GM12878 (cell line): ENCODE data around the gene FANK1. TPM values are rescaled to one million over a fixed set of nuclear protein-coding genes. Genes with fewer than 3 reads are reported as not detected.

ENCODE experiments used
- ATAC-seq: fragments of 200-7000 bp; cut with Tn5 transposase; 3 replicates; pipeline ENCODE4 v1.9.1; 2020; ENCODE audit warnings: mild to moderate bottlenecking, moderate library complexity
- BruUV-seq: library from RNA; stranded (reverse); fragments of 400-500 nt; replicated peaks from 2 replicates; lab custom pipeline; 2021; lab: Mats Ljungman, UMichigan
- CTCF ChIA-PET: fragments of 300-600 bp; sonication (Branson Sonifier 250); formaldehyde crosslinking; extraction: SDS; loops from one replicate; lab custom pipeline; 2021; ENCODE audit warnings: inconsistent platforms; lab: Yijun Ruan, JAX
- POLR2A ChIA-PET: fragments of 350-600 bp; formaldehyde crosslinking; extraction: SDS; loops from one replicate; lab custom pipeline; 2021; ENCODE audit warnings: inconsistent platforms; lab: Charles Lee
- RAD21 ChIA-PET: fragments of 300-600 bp; sonication (Branson Sonifier 250); formaldehyde crosslinking; loops from one replicate; lab custom pipeline; 2023; ENCODE audit warnings: antibody characterized with exemption; ENCODE audit not compliant: unreplicated experiment; lab: Charles Lee
- SMC1A ChIA-PET: fragments of 300-600 bp; sonication (Branson Sonifier 250); formaldehyde crosslinking; loops from one replicate; lab custom pipeline; 2023; ENCODE audit not compliant: unreplicated experiment, uncharacterized antibody; lab: Charles Lee
- DNase-seq: peaks from one replicate; pipeline ENCODE4 v3.0.0-alpha.2; 2011; ENCODE audit warnings: low read depth, low spot score
- FAIRE-seq: peaks from 3 replicates; lab custom pipeline; 2011; peaks lifted over from hg19 to GRCh38; lab: Jason Lieb, UNC
- H2AFZ ChIP-seq: 2 replicates; pipeline ENCODE4 v1.6.0; 2011; ENCODE audit warnings: low read depth, low read length, control low read depth; ENCODE audit not compliant: control insufficient read depth
- H3K27ac ChIP-seq: 2 replicates; pipeline ENCODE4 v1.5.1; 2011; ENCODE audit warnings: control low read depth; ENCODE audit not compliant: control insufficient read depth, insufficient read depth
- H3K27me3 ChIP-seq, 2 experiments: replicated peaks in 1 of 2; 2 replicates each; pipeline versions ENCODE4 v1.6.0 to v1.6.1; 2011; ENCODE audit warnings: low read length in 1 of 2; ENCODE audit not compliant: control insufficient read depth in 2 of 2, insufficient read depth in 2 of 2
- H3K36me3 ChIP-seq, 2 experiments: 2 replicates each; pipeline ENCODE4 v1.5.1; 2011; ENCODE audit warnings: low read length in 1 of 2; ENCODE audit not compliant: control insufficient read depth in 2 of 2, insufficient read depth in 2 of 2
- H3K4me1 ChIP-seq: 2 replicates; pipeline ENCODE4 v1.6.1; 2011; ENCODE audit warnings: mild to moderate bottlenecking, low read length, moderate library complexity, mixed read lengths; ENCODE audit not compliant: control insufficient read depth, insufficient read depth
- H3K4me2 ChIP-seq: 2 replicates; pipeline ENCODE4 v1.6.0; 2011; ENCODE audit warnings: control low read depth; ENCODE audit not compliant: control insufficient read depth, insufficient read depth
- H3K4me3 ChIP-seq: fragments of 200-600 bp; sonication (generic); 2 replicates; pipeline ENCODE4 v1.5.1; 2016
- H3K79me2 ChIP-seq: 2 replicates; pipeline ENCODE4 v1.6.0; 2011; ENCODE audit warnings: low read length; ENCODE audit not compliant: control insufficient read depth, insufficient read depth
- H3K9ac ChIP-seq: 2 replicates; pipeline ENCODE4 v1.8.0; 2011; ENCODE audit warnings: low read length, control low read depth, mixed read lengths; ENCODE audit not compliant: control insufficient read depth, insufficient read depth
- H3K9me3 ChIP-seq: replicated peaks from 3 replicates; pipeline ENCODE4 v1.5.1; 2011; ENCODE audit warnings: mild to moderate bottlenecking, low read length; ENCODE audit not compliant: control insufficient read depth, insufficient read depth
- H4K20me1 ChIP-seq: 2 replicates; pipeline ENCODE4 v1.6.0; 2011; ENCODE audit not compliant: control insufficient read depth, insufficient read depth
- ELK1 ChIP-seq: IDR thresholded peaks from 2 replicates; pipeline ENCODE4 v1.6.1; 2012; ENCODE audit warnings: low read depth, low read length, improper control_type of control experiment
- GATAD2B ChIP-seq: fragments of 450-650 bp; conservative IDR thresholded peaks from 2 replicates; pipeline ENCODE4 v1.6.1; 2017; ENCODE audit warnings: low read depth, mild to moderate bottlenecking, moderate library complexity
- RB1 ChIP-seq: fragments of 450-650 bp; formaldehyde crosslinking; IDR thresholded peaks from 2 replicates; pipeline ENCODE4 v1.6.1; 2017; ENCODE audit warnings: mild to moderate bottlenecking, borderline replicate concordance
- RCOR1 ChIP-seq: conservative IDR thresholded peaks from 2 replicates; pipeline ENCODE4 v1.6.1; 2012; ENCODE audit warnings: low read depth, low read length, improper control_type of control experiment
- RELB ChIP-seq: fragments of 450-650 bp; IDR thresholded peaks from 2 replicates; pipeline ENCODE4 v1.6.1; 2017; ENCODE audit warnings: low read depth, mild to moderate bottlenecking, moderate library complexity
- RUNX3 ChIP-seq: IDR thresholded peaks from 2 replicates; pipeline ENCODE4 v1.6.1; 2012; ENCODE audit warnings: low read length, inconsistent platforms
- ZNF622 ChIP-seq: fragments of 450-650 bp; IDR thresholded peaks from 2 replicates; pipeline ENCODE4 v1.6.1; 2017; ENCODE audit warnings: mild to moderate bottlenecking, inconsistent platforms
- WGBS: methylation state at CpG from one replicate; pipeline ENCODE4 v1.1.6; 2016; ENCODE audit warnings: low lambda C conversion rate; ENCODE audit not compliant: insufficient replicate concordance, insufficient coverage; ENCODE audit errors: missing lambda C conversion rate; 5-methylcytosine and 5-hydroxymethylcytosine counted together
- in situ Hi-C: fragments of 300-500 bp; cut with MboI; formaldehyde crosslinking; loops from 9 replicates; pipeline ENCODE4 v1.14.3; 2018; ENCODE audit warnings: mixed read lengths
- intact Hi-C: fragments of 100-400 bp; cut with micrococcal nuclease; formaldehyde crosslinking; loops from one replicate; pipeline ENCODE4 v1.14.2; 2022; ENCODE audit not compliant: unreplicated experiment
- polyA plus RNA-seq, 11 experiments: library from polyadenylated mRNA; depleted of rRNA in 4 of 11; unstranded in 6 of 11; stranded (reverse) in 5 of 11; fragments of >200 nt; fragmentation: Nextera tagmentation in 4 of 11; fragmentation: Illumina TruSeq in 1 of 11; extraction: Ambion mirVana in 4 of 11; extraction: Trizol in 1 of 11; gene quantifications; 1 replicate in 1 of 11; 2 replicates in 10 of 11; pipeline versions ENCODE4 v1.2.1 to v1.2.3, GENCODE V29; 2011 to 2016; ENCODE audit warnings: inconsistent platforms in 2 of 11, missing spikeins in 2 of 11, low read depth in 1 of 11
- total RNA-seq, 4 experiments: library from RNA; depleted of rRNA in 3 of 4; stranded (reverse); fragments of >200 nt in 3 of 4; fragmentation: Illumina TruSeq in 1 of 4; extraction: Trizol in 1 of 4; gene quantifications; 2 replicates each; pipeline versions ENCODE4 v1.2.1 to v1.2.3, GENCODE V29; 2013 to 2021
- TF ChIP-seq, protein P1 (sequence below): IDR thresholded peaks from 2 replicates; pipeline ENCODE4 v1.6.1; 2012; ENCODE audit warnings: low read depth, low read length, improper control_type of control experiment
- TF ChIP-seq, protein P2 (sequence below): IDR thresholded peaks from 2 replicates; pipeline ENCODE4 v1.6.1; 2012; ENCODE audit warnings: low read depth, low read length, improper control_type of control experiment
- TF ChIP-seq, protein P3 (sequence below): IDR thresholded peaks from 2 replicates; pipeline ENCODE4 v1.6.1; 2011; ENCODE audit warnings: mild to moderate bottlenecking, low read depth, low read length, moderate library complexity; ENCODE audit not compliant: insufficient replicate concordance
- TF ChIP-seq, protein P4 (sequence below): fragments of 450-650 bp; IDR thresholded peaks from 2 replicates; pipeline ENCODE4 v1.6.1; 2017; ENCODE audit warnings: mild to moderate bottlenecking

Gene FANK1
- total and polyA plus RNA-seq, 10 of the 15 experiments (the other 5 are each of a cell fraction or from before 2014, with no cell fraction given) = 0.07 to 0.16 (median 0.13) TPM; not detected in 6

- TF ChIP-seq, protein P1, sequence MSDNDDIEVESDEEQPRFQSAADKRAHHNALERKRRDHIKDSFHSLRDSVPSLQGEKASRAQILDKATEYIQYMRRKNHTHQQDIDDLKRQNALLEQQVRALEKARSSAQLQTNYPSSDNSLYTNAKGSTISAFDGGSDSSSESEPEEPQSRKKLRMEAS = no peak
- TF ChIP-seq, protein P2, sequence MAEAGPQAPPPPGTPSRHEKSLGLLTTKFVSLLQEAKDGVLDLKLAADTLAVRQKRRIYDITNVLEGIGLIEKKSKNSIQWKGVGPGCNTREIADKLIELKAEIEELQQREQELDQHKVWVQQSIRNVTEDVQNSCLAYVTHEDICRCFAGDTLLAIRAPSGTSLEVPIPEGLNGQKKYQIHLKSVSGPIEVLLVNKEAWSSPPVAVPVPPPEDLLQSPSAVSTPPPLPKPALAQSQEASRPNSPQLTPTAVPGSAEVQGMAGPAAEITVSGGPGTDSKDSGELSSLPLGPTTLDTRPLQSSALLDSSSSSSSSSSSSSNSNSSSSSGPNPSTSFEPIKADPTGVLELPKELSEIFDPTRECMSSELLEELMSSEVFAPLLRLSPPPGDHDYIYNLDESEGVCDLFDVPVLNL = no peak
These were observed 105.2 kb downstream of the FANK1 start (continued) for GRCh38 chr10:126001576-126001975.

DNA sequence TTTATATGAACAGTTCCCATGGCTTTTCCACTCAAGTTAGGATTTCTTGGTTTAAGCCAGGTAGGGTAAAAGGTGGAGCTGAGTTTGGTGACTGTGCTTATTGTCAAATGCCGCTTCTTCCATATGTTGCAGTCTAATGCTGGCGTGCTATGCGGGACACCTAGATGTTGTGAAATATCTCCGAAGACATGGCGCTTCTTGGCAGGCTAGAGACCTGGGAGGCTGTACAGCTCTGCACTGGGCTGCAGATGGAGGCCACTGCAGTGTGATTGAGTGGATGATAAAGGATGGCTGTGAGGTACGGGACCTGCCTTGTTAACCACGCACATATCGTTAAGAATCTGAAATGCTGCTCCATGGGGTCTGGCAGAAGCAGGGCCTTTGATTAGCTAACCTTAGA lies 108.4 kb downstream of the FANK1 start:
- DNase-seq (no peak), FAIRE-seq (no peak), ATAC-seq (no peak)
- Histone ChIP-seq H3K4me2 (no peak overlapping the region), H3K79me2 (no peaks in the 10 kb centered on the region), H3K27me3 (no peaks in the 10 kb centered on the region), H3K4me3 (no peak overlapping the region), H3K9me3 (no peaks in the 10 kb centered on the region), H3K4me1 (no peaks in the 10 kb centered on the region), H2AFZ (no peak overlapping the region), H4K20me1 (no peaks in the 10 kb centered on the region), H3K36me3 (no peaks in the 10 kb centered on the region), H3K9ac (no peak overlapping the region), H3K27ac (no peak overlapping the region)
- WGBS = 47% methylated on average over 8 of the region's 8 CpGs
- ChIA-PET SMC1A (interaction anchor here (1.2 kb wide), 1 partner anchor 8 kb away, joined by 3 read pairs; no protein-coding TSS in a partner anchor), POLR2A (no interaction called here), CTCF (no interaction called here), RAD21 (no interaction called here)
- BruUV-seq = no TSS peak
- no peak for TF ChIP-seq RUNX3
- no peak for TF ChIP-seq ELK1
- TF ChIP-seq, protein P3, sequence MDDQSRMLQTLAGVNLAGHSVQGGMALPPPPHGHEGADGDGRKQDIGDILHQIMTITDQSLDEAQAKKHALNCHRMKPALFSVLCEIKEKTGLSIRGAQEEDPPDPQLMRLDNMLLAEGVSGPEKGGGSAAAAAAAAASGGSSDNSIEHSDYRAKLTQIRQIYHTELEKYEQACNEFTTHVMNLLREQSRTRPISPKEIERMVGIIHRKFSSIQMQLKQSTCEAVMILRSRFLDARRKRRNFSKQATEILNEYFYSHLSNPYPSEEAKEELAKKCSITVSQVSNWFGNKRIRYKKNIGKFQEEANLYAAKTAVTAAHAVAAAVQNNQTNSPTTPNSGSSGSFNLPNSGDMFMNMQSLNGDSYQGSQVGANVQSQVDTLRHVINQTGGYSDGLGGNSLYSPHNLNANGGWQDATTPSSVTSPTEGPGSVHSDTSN = no peak
- no peak for TF ChIP-seq GATAD2B
- TF ChIP-seq RCOR1 = no peak
- no peak for TF ChIP-seq RELB
- TF ChIP-seq, protein P4, sequence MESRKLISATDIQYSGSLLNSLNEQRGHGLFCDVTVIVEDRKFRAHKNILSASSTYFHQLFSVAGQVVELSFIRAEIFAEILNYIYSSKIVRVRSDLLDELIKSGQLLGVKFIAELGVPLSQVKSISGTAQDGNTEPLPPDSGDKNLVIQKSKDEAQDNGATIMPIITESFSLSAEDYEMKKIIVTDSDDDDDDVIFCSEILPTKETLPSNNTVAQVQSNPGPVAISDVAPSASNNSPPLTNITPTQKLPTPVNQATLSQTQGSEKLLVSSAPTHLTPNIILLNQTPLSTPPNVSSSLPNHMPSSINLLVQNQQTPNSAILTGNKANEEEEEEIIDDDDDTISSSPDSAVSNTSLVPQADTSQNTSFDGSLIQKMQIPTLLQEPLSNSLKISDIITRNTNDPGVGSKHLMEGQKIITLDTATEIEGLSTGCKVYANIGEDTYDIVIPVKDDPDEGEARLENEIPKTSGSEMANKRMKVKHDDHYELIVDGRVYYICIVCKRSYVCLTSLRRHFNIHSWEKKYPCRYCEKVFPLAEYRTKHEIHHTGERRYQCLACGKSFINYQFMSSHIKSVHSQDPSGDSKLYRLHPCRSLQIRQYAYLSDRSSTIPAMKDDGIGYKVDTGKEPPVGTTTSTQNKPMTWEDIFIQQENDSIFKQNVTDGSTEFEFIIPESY = no peak
- TF ChIP-seq RB1 = no peak
- no peak for TF ChIP-seq ZNF622
- in situ Hi-C loops = no loop called here
- intact Hi-C loops = no loop called here
